ENCODE data around the gene HDAC2.

HDAC2 gene

DNA sequence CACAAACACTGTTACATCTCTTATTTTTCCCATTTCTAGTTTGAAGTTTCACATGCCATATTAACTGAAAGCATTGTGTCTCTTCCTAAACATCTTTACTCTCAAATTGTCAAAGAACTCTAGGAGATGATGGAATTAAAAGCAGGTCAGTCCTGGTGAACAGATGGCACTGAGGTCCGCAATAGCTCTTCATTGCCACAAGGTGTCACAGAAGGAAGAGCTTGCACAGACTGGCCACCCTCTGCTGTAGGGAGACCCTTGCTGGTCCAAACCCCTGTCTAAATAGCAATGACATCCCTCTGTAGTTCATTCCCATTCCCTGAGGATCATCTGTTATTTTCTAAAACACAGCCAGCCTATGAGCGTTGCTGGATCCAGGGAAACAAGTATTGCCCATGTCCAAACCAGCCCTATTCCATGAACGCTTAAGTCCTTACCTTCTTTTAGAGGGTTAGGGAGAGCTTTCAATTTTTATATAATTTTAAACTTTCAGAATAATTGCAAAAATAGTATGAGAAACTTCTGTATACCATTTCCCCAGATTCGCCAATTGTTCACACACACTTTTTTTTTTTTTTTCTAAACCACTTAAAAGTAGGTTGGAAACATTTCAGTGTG, 10.1 kb upstream of the HDAC2 start:
- no peak for TF ChIP-seq GATA3 (IDR thresholded peaks at IDR 0.05; ENCODE audit: low read depth, low read length)
- TF ChIP-seq GATA2 (IDR thresholded peaks at IDR 0.05; ENCODE audit: low read depth, low read length), result no peak

DNA sequence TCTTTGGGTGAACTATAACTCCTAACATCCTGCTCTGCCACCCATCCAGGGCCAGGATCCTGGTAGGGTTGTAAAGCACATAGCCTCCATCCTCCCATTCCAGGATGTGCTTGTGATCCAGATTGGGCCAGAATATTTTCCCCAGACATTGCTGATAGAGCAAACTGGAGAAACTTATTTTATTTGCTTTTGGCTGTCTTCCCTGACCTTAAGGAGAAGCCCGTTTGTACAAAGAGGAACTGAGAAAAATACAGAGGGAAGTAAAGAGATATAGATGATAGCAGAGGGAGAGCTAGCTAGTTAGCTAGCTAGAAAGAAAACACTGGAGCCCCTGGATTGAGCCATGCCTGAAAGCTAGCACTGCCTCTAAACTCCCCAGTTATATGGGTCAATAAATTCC, 9.0 kb upstream of the HDAC2 start:
- no peak for TF ChIP-seq GATA3 (IDR thresholded peaks at IDR 0.05; ENCODE audit: low read depth, low read length)
- TF ChIP-seq GATA2 (IDR thresholded peaks at IDR 0.05; ENCODE audit: low read depth, low read length), result no peak

DNA sequence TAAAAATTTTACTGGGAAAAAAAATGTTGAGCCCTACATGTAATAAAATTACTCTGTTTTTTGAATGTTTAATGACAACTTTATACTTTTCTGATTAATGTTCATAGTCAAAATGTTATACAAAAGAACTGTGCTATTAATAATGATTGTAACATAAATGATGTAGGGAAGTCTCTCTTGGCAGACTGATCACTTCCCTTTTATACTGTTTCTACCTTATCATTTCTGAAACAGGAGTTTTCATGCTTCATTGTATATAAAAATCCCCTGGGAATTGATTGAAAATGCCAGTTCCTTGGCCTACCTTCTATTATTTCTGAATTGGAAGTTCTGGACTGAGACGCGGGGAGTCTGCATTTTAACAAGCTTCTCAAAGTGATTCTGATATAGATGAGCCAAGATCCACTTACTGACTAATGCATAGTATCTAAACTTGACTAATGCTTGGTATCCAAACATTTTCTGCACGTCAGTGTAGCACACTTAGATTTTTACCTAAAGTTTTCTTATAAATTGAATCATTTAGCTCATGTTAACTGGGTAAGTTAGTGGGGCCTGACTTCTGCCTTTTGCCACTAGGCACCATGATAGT, 7.2 kb upstream of the HDAC2 start:
- TF ChIP-seq GATA2 (IDR thresholded peaks at IDR 0.05; ENCODE audit: low read depth, low read length), result no peak
- no peak for TF ChIP-seq GATA3 (IDR thresholded peaks at IDR 0.05; ENCODE audit: low read depth, low read length)

DNA sequence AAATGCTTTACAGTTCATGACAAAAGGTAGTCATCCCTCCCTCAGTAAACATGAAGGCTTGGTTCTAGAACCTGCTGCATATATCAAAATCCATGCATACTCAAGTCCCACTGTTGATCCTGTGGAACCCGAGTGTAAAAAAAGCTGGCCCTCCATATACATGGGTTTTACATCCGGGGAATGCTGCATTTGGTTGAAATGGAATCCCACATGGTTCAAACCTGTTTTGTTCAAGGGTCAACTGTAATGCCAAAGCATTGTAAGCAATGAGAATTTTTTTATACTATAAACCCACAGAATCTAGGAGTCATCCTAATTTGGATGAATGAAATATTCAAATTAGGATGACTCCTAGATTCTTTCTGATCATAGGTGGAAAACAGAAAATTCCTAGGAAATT, 5.9 kb upstream of the HDAC2 start:
- TF ChIP-seq GATA3 (IDR thresholded peaks at IDR 0.05; ENCODE audit: low read depth, low read length) (no peak), GATA2 (IDR thresholded peaks at IDR 0.05; ENCODE audit: low read depth, low read length) (no peak)

DNA sequence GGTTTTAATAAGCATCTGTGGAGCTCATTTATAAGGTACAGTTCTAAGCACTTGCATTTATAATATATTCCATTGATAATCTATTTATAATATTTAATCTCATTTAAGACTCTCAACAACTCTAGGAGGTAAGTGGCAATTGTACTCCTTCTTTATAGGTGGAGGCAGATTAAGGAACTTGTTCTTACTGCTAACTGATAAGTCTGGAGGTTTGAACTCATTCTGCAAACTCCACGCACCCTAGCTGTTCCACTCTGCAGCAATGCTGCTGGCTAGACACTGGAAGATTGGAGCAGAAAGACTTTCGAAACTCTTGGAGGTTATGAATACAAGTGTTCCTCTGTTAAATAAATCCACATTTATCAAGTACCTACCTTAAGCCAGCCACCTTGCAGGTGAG, 793 bp upstream of the HDAC2 start:
- no peak for TF ChIP-seq GATA3 (IDR thresholded peaks at IDR 0.05; ENCODE audit: low read depth, low read length)

DNA sequence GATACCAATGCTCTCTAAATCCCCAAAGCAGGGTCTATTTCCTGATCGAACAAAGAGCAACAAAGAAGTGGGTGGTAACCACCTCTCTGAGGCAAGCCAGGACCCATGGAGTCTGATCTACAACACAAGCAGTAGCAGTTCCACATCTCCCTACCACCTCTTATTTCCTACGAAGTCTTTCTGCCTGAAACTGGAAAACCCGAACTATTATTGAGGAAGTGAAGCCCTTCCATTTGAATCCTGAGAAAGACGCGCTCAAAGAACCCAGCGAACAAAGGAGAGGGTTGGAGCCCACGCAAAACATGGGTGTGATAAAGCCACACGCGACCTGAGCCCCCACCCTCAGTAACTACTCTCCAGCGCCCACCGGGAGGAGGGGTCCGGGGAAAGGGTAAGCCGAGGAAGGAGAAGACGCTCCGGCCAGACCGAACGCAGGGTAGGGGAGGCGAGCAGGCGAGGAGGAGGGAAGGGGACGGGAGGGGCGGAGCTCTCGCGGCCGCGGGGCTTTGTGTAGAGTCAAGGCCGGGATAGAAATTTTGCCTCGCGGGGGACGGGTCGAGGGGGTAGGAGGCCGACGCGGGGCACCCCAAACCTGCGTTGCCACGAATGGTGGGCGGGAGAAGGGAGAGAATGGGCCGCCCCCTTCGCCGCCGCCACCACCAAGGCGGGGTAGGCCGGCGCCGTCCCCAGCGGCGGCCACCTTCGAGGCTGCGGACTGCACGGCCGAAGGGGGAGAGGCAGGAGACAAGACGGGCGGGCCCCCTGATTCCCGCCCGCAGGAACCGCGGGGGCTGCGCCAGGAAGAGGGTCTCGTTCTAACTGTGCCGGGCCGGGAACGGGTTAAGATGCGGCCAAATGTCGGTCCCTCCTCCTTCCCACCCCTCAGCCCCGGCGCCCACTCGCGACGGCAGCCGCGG, 802 bp downstream of the HDAC2 start:
- TF ChIP-seq GATA2 (IDR thresholded peaks at IDR 0.05; ENCODE audit: low read depth, low read length) (no peak), GATA3 (IDR thresholded peaks at IDR 0.05; ENCODE audit: low read depth, low read length) (no peak)

DNA sequence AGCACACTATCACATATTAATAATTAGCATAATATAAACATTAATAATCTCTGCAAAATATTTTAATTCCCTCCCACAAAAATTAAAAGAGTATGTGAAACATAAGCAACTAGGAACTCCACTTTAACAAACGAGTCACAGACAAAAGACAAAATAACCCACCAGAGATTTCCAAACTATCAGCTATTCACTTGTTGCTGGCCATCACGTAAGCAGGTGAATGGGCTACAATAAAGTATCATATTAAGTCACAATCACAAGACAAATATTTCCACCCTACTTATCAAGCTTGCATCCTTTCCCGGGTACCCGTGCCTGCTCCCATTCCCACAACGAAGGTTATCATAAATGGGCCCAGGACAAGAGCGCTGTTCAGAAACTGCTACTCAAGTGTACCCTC, 2.5 kb downstream of the HDAC2 start:
- TF ChIP-seq GATA2 (IDR thresholded peaks at IDR 0.05; ENCODE audit: low read depth, low read length) (no peak), GATA3 (IDR thresholded peaks at IDR 0.05; ENCODE audit: low read depth, low read length) (no peak)

DNA sequence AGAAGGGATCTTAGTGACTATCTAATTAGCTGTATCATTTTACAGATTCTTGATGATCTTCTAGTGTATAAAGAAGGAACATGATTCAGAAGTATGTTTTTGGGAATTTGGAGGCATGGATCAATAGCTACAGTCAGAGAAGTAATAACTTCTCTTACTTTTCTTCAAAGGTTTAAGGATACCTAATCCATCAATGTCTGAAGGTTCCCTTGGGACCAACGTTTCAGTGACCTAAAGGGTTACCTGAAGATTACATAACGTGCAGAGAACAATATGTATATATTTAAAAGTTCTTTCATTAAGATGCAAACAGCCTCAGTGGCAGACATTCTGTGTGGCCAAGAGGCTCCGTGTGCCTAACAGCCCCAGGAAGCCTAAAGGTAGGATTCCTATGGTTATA, 3.2 kb downstream of the HDAC2 start:
- TF ChIP-seq GATA3 (IDR thresholded peaks at IDR 0.05; ENCODE audit: low read depth, low read length), result no peak
- TF ChIP-seq GATA2 (IDR thresholded peaks at IDR 0.05; ENCODE audit: low read depth, low read length), result no peak

DNA sequence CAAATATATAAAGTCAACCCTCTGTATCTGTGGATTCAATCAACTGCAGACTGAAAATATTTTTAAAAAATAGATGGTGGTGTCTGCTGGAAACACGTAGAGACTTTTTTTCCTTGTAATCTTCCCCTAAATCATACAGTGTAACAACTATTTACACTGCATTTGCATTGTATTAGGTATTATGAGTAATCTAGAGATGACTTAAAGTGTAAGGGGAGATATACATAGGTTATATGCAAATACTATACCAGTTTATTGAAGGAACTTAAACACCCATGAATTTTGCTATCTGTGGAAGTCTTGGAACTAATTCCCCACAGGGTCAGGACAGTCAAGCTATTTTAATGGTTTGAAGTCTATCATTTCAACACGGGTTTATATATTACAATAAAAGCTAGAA, 10.2 kb downstream of the HDAC2 start:
- TF ChIP-seq GATA3 (IDR thresholded peaks at IDR 0.05; ENCODE audit: low read depth, low read length), result no peak
- TF ChIP-seq GATA2 (IDR thresholded peaks at IDR 0.05; ENCODE audit: low read depth, low read length), result no peak

DNA sequence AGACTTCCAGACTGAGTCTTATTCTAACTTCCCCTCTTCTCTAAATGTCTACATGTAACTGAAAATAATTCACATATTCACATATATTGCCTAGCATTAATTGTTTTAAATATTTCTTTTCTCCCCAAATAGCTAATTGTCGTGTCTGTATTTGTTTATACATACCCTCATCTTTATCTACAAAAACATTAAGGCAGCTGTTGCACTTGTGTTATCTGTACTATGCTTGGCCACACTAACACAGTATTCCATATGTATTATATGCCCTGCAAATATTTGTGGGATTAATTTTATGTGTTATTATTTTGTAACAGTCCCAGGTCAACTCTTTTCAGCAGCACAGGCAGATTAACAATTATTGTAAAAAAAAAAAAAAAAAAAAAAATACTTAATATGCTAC, 11.7 kb downstream of the HDAC2 start:
- no peak for TF ChIP-seq GATA3 (IDR thresholded peaks at IDR 0.05; ENCODE audit: low read depth, low read length)
- TF ChIP-seq GATA2 (IDR thresholded peaks at IDR 0.05; ENCODE audit: low read depth, low read length), result no peak

DNA sequence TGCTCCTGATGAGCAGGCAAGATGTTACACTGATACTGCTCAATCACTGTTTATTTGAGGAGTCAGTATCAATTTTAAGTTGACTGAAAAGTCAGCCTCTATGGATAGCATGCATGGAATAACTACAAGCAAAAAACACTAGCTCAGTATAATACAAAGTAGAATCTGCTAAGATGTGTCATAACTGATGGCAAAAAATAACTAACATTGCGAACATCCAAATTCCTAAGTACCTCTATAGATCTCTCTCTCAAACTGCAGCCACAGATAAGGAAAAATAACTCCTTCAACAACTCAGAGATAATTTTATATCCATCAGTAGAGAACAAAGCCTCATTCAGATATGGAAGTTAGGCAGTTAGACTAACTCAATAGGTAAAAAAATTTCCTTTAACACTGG, 16.3 kb downstream of the HDAC2 start:
- TF ChIP-seq GATA3 (IDR thresholded peaks at IDR 0.05; ENCODE audit: low read depth, low read length) (no peak), GATA2 (IDR thresholded peaks at IDR 0.05; ENCODE audit: low read depth, low read length) (no peak)

DNA sequence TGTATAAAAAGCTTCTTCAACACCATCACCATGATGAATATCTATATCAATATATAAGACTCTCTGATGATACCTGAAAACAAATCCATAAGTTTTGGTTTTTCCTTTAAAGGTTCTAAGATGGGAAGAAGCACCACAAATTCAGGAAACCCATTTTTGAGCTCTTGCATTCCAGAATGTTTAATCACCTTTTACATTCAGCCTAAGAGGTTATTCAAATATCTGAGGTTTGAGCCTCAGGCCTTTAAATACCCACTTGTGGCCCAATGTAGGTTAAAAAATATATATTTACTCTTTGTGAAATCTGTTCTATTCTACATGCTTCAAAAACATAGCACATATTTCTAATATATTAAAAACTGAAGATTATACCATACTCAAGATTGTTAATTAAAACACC, 17.6 kb downstream of the HDAC2 start:
- TF ChIP-seq GATA2 (IDR thresholded peaks at IDR 0.05; ENCODE audit: low read depth, low read length) (no peak), GATA3 (IDR thresholded peaks at IDR 0.05; ENCODE audit: low read depth, low read length) (no peak)

DNA sequence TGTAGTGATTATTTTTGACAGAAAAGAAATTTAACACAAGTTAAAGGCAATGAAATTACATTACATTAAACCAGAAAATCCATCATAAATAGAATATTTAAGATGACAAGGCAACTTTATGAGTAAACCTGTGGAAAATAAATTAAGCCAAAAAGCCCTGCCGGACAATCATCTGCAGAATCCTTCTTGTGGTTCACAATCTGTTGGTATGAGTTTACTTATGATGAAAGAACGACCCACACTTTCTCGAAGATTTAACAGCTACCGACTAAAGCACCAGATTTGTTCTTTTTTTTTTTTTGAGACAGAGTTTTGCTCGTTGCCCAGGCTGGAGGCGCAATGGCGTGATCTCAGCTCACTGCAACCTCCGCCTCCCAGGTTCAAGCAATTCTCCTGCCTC, 21.4 kb downstream of the HDAC2 start:
- TF ChIP-seq GATA2 (IDR thresholded peaks at IDR 0.05; ENCODE audit: low read depth, low read length) (no peak), GATA3 (IDR thresholded peaks at IDR 0.05; ENCODE audit: low read depth, low read length) (no peak)

DNA sequence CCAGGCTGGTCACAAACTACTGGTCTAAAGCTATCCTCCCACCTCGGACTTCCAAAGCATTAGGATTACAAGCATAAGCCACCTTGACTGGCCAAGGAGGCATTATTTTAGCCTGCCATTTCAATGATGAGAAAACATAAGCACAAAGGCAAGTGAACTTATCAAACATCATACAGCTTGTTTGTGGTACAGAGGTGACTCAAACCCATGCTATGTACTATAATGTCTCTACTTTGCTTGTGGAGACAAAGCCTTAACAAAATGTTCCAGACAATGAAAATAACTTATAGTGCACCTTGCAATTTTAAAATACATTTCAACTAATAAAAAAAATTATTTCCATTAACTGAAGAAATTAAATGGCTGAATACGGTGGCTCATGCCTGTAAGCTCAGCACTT, 26.2 kb downstream of the HDAC2 start:
- TF ChIP-seq GATA3 (IDR thresholded peaks at IDR 0.05; ENCODE audit: low read depth, low read length), result no peak
- no peak for TF ChIP-seq GATA2 (IDR thresholded peaks at IDR 0.05; ENCODE audit: low read depth, low read length)

DNA sequence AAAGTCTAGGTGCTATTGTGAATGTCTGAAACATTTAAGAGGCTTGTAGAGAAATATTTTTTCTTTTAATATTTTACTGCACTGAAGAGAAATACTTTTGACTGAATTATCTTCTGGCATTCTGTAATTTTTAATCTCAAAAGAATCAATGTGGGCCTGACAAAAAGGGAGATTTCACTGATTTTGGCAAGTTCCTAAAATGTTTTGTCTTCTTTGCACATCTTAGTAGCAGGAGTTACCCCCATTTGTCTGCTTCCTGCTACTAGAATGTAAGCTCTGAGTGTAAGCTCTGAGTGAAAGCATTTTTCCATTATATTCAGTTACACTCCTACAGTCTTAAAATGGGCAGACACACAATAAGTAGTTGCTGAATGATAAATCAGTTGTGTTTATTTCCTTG, 31.1 kb downstream of the HDAC2 start:
- TF ChIP-seq GATA2 (IDR thresholded peaks at IDR 0.05; ENCODE audit: low read depth, low read length) (no peak), GATA3 (IDR thresholded peaks at IDR 0.05; ENCODE audit: low read depth, low read length) (no peak)

All from SH-SY5Y (cell line).